ENCODE data around the gene C1QL4.
A peak's percentile ranks its signal among the peaks of the same experiment; 100 is the strongest.
"Not testable (repeated sequence)": the region's sequence is repeated elsewhere in the genome, so short reads cannot be mapped to it uniquely, and the experiment has no call there.

C1QL4 gene

GRCh38 chr12:49347311-49348193, 10.6 kb upstream of the C1QL4 start:
- DNase-seq = peak; percentile 84

- DNase-seq = peak; percentile 44
Measured at GRCh38 chr12:49346659-49347310, 9.8 kb upstream of the C1QL4 start, which contains the start of gene DNAJC22. Gene DNAJC22 (plus strand): TSS chr12:49346888. CDS start chr12:49348873, 1,985 bp downstream.

- no peak for DNase-seq
Measured at GRCh38 chr12:49345825-49346658, 9.1 kb upstream of the C1QL4 start.

GRCh38 chr12:49345051-49345824, 8.2 kb upstream of the C1QL4 start:
- peak; percentile 27 for DNase-seq

GRCh38 chr12:49344486-49345050, 7.6 kb upstream of the C1QL4 start:
- no peak for DNase-seq

DNA sequence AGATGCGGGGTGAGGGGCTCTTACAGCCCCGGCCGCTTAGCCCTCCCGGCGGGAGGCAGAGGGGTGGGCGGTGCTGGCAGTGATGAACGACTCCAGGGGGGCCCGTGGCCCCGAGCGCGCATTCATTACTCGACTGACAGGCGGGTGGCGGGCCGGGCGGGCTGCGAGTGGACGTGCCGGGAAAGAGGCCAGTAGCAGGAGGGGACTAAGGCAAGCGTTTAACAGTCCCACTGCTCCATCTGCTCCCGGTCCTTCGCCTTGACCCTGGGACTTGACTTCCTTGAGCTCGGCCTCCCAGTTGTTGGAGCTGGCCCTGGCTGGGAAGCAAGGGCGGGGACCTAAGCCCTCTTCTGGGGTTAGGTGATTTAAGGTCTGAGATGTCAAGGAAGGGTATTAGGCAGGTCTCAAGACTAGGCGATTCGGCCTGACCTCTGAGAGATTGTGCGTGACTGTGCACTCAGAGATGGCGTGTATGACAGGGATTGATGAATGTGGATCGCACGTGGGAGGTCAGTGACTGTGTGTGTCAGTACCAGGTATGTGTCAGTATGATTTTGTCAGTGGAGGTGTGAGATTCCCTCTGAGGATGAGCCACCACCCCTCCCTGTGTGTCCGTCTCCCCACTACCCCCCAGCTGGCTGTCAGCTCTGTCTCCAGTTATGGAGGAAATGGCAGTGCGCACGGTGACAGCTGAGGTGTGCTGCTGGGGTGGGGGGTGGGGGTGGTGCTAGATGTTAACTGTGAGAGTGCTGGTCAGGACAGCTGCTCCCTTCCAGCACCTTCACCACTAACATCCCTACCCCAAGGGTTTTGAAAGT, 6.1 kb upstream of the C1QL4 start:
- DNase-seq = peak; percentile 49

GRCh38 chr12:49342066-49342913, 5.3 kb upstream of the C1QL4 start:
- DNase-seq = peak; percentile 82

DNA sequence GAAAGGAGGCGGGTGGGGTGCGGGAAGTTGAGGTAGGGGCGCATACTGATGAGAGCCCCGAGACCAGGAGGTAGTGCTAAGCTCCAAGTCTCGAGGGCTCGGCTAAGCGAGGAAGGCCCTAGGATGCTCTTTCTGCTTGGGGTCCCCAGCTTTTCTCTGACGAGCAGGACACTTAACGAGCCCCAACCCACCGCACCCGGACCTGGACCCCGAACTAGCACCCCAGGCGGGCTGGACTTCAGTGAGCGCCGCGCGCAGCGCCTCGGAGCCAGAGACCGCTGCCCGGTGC, 4.7 kb upstream of the C1QL4 start:
- no peak for DNase-seq

DNA sequence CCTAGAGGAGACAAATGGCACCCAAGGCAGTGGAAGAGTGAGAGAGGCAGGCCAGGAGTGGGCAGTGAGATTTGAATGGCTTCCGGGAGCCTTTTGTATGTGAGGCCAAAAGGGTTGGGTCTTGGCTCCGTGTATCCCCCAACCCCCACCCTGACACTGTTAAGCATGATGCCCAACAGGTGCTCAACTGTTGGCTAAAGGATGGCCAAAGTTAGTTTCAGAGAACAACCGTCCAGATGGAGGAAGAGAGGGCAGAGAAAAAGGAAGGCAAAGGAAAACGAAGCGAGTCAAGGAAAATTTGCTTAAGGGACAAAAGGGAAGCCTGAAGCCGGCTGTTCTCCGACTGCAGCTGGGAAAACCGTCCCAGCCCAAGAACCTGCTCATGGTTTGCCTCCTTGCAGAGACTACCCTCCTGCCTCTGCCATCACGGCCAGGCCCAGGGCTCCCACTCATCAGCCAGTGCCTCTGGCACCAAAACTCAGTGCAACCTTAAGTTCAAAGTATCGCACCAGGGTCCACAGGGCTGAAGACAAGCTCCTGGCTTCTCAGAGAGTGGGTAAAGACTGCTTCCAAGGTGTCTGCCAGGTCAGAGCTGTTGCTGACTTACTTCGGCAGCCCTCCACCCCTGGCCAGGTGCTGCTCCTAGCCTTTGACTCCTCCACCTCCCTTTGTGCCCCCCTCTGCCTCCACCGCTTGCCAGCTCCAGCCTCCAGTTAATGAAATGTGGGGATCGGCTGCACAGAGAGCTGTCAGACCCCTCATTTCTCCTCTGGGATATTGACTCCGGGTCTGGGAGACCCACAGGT, 4.2 kb upstream of the C1QL4 start:
- no peak for DNase-seq

DNA sequence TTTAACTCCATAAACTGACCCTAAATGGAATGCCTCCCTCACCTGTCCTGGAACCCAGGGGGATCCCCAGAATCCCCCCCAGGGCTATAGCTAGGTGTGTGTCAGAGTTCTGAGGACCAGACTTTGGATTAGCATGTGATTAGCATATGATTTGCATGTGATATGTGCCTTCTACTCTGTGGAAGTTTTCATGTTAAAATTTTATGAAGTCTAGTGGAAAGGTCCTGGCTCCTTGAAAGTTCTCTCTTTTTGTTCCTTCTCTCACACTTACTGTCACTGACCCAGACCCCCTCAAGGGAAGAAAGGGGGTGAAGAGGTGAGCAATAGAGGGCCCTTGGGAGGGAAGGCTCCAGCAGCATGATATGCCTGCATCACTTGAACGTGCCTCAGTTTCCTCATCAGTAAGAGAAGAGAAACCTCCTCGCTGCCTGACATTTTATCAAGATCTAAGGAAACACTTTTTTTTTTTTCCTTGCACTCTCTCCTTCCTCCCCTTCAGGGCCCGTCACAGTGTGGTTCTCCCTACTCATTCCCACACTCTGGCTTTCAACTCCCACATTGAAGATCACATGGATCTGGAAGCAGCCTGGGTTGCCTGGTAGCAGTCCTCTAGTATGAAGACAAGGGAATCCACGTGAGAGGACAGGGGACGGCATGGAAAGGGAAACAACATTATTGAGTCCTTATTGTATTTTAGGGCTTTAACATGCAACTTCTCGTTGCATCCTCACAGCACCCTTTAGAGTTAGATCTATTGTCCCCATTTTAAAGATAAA, 3.3 kb upstream of the C1QL4 start:
- DNase-seq = no peak

DNA sequence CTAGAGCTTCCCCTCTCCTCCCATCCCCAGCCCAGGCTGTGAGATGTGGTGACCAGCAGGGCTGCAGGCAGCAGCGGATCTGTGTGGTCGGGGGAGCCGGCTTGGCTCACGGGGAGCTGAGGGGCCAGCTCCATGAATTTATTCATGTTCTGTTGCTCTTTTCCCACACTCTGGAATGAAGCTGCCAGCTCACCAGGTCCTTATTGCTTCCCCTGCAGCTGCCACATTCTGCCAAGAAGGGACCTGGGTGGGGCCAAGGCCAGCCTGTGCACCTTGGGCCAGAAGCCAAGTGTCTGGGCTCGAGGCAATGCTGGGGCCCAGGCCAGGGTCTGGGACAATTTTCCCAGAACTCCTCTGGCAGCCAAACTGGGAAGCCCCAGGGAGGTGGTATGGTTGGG, 2.5 kb upstream of the C1QL4 start:
- no peak for DNase-seq

- no peak for DNase-seq
Measured at GRCh38 chr12:49338830-49339463, 2.0 kb upstream of the C1QL4 start.

GRCh38 chr12:49335955-49336644, 888 bp downstream of the C1QL4 start:
- no peak for DNase-seq

DNA sequence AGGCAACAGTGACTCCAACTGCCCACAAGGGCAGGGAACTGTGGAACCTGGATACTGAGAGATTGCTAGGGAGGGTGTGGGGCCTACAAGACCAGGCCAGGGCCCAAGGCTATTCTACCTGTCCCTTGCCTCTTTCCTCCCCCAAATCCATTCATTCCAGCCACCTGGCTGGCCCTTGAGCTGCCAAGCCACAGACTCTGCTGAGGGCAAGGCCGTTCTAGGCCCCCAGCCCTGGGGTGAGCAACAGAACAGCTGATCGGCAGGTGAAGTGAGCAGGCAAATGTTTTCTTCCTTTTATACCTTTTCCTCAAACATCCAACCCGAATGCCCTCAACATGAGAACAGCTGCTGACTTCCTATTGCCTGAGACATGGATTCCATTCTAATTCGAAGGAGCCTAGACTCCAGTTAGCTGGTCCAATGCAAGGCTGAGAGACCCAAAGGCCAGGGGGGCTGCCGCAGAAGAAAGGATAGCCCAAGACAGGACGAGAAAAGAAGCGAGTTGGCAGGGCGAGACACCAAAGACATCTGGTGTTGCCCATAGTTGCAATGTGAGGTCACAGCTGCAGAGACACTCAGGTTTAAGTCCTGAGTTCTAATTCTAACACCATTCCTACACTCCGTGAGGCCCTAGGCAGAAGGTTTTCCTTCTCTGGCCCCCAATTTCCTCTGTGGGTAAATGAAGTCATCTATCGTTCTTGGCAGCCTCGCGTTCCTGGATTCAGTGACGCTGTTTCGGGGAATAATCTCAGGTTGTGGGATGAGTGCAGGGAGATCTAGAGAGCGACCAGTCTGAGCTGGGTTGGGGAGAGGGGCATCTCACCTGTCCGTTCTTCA, 1.7 kb downstream of the C1QL4 start:
- no peak for DNase-seq

DNA sequence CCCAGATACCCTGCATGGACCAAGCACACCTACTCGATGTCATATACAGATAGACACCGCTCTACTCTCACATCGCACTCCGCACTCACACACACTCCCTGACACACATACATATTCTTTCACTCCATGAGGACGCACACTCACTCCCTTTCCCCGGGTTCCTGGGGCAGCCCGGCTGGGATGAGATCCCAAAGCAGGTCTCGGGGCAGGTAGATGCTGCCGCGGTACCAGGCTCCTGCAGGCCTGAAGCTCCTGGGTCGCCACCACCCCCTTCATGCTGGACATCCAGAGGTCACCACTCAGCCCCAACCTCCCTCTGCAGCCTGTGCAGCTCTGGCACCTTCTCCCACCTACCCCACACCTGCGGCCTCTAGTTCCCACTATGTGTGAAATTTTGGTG, 2.3 kb downstream of the C1QL4 start:
- no peak for DNase-seq

GRCh38 chr12:49334226-49334625, 2.8 kb downstream of the C1QL4 start:
- no peak for DNase-seq

- DNase-seq = not testable (repeated sequence)
Measured at GRCh38 chr12:49333778-49334177, 3.2 kb downstream of the C1QL4 start.
